ENCODE data around the gene CATSPERD. TPM values are rescaled to one million over a fixed set of nuclear protein-coding genes. Genes with fewer than 3 reads are reported as not detected.

The CATSPERD gene
- total RNA-seq, 6 experiments from 2014 or later: not detected

DNA sequence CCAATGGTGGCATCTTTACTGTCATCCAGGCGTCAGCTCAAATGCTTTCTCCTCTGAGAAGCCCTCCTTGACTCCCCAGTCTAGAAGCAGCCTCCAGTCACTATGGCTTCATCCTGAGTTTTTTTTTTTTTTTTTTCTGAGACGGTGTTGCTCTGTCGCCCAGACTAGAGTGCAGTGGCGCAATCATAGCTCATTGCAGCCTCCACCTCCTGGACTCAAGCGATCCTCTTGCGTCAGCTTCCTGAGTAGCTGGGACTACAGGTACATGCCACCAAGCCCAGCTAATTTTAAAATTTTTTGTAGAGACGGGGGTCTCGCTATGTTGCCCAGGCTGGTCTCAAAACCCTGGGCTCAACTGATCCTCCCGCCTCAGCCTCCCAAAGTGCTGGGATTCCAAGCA, 88.6 kb downstream of the CATSPERD start:
- no peaks in the 10 kb centered on the region for H3K4me1 Mint-ChIP-seq (ENCODE audit: low read depth)

GRCh38 chr19:5809469-5809868, 89.0 kb downstream of the CATSPERD start:
- H3K27me3 Mint-ChIP-seq (ENCODE audit: insufficient read depth): peaks cover 25% of the 10 kb centered on the region
- TF ChIP-seq CTCF (IDR thresholded peaks at IDR 0.05): no peak
- no peaks in the 10 kb centered on the region for H3K9me3 Mint-ChIP-seq
- H3K36me3 Mint-ChIP-seq (ENCODE audit: low read depth): no peaks in the 10 kb centered on the region
- H3K4me3 Mint-ChIP-seq: no peak overlapping the region
- DNase-seq: no peak
- no peaks in the 10 kb centered on the region for H3K4me1 Mint-ChIP-seq (ENCODE audit: low read depth)
- H3K27ac Mint-ChIP-seq: no peak overlapping the region

More for the DNA sequence above, 88.6 kb downstream of the CATSPERD start:
- no peak overlapping the region for H3K27ac Mint-ChIP-seq
- H3K36me3 Mint-ChIP-seq (ENCODE audit: low read depth): no peaks in the 10 kb centered on the region
- no peak overlapping the region for H3K4me3 Mint-ChIP-seq
- DNase-seq: no peak
- H3K9me3 Mint-ChIP-seq: no peaks in the 10 kb centered on the region
- no peak for TF ChIP-seq CTCF (IDR thresholded peaks at IDR 0.05)
- peaks cover 25% of the 10 kb centered on the region for H3K27me3 Mint-ChIP-seq (ENCODE audit: insufficient read depth)

- no peak for DNase-seq
- no peak overlapping the region for H3K27ac Mint-ChIP-seq
- no peak overlapping the region for H3K4me3 Mint-ChIP-seq
- no peaks in the 10 kb centered on the region for H3K36me3 Mint-ChIP-seq (ENCODE audit: low read depth)
- TF ChIP-seq CTCF (IDR thresholded peaks at IDR 0.05): no peak
- no peaks in the 10 kb centered on the region for H3K4me1 Mint-ChIP-seq (ENCODE audit: low read depth)
- H3K9me3 Mint-ChIP-seq: no peaks in the 10 kb centered on the region
- peaks cover 19% of the 10 kb centered on the region for H3K27me3 Mint-ChIP-seq (ENCODE audit: insufficient read depth)
Measured at GRCh38 chr19:5811117-5811516, 90.7 kb downstream of the CATSPERD start.

GRCh38 chr19:5814123-5814851, 93.8 kb downstream of the CATSPERD start:
- no peaks in the 10 kb centered on the region for H3K4me1 Mint-ChIP-seq (ENCODE audit: low read depth)
- peaks cover 23% of the 10 kb centered on the region for H3K27me3 Mint-ChIP-seq (ENCODE audit: insufficient read depth)
- no peak for DNase-seq
- H3K9me3 Mint-ChIP-seq: no peaks in the 10 kb centered on the region
- H3K36me3 Mint-ChIP-seq (ENCODE audit: low read depth): no peaks in the 10 kb centered on the region
- no peak overlapping the region for H3K4me3 Mint-ChIP-seq
- no peak for TF ChIP-seq CTCF (IDR thresholded peaks at IDR 0.05)
- H3K27ac Mint-ChIP-seq: no peak overlapping the region

DNA sequence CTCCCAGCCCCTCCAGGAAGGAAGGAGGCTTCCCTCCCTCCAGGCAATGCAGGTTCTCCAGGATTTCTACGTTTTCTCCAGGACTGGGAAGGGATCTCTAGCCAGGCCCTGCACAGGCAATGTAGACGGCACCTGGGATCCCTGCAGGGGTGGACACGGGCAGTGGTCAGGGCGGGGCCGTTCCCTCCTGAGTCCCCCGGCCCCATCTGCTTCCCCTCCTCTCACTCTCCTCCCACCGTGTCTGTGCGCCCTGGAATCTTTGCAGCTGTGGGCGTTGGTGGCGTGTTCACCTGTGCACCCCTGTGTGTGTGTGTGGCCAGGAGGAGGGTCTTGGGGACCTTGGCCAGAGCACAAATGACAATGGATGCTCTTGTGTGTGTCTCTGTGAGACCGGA, 94.4 kb downstream of the CATSPERD start:
- no peak for TF ChIP-seq CTCF (IDR thresholded peaks at IDR 0.05)
- DNase-seq: no peak
- Mint-ChIP-seq H3K4me3 (no peak overlapping the region), H3K36me3 (ENCODE audit: low read depth) (no peaks in the 10 kb centered on the region), H3K9me3 (no peaks in the 10 kb centered on the region), H3K27ac (no peak overlapping the region), H3K27me3 (ENCODE audit: insufficient read depth) (peaks cover 23% of the 10 kb centered on the region), H3K4me1 (ENCODE audit: low read depth) (no peaks in the 10 kb centered on the region)
